AML-193 (cell line): Measurements from ENCODE around the gene CEACAM6.
A peak's percentile ranks its signal among the peaks of the same experiment; 100 is the strongest.
"Not testable (repeated sequence)": the region's sequence is repeated elsewhere in the genome, so short reads cannot be mapped to it uniquely, and the experiment has no call there.

Experiments
- DNase-seq, 2 experiments: peaks; one replicate each; lab custom pipeline; 2025; lab: John Stamatoyannopoulos, UW

CEACAM6 gene

GRCh38 chr19:41748012-41748411 is 7.3 kb upstream of the CEACAM6 start:
- no peak for DNase-seq

GRCh38 chr19:41750248-41751134 is 4.8 kb upstream of the CEACAM6 start:
- DNase-seq, result not testable (repeated sequence)

GRCh38 chr19:41753159-41753558 is 2.2 kb upstream of the CEACAM6 start:
- DNase-seq, result peak; percentile 59 to 65

- DNase-seq, result peak; percentile 36 to 48
These were observed 1.3 kb upstream of the CEACAM6 start for GRCh38 chr19:41753936-41754529.

- no peak for DNase-seq
These were observed 3.5 kb downstream of the CEACAM6 start for GRCh38 chr19:41758846-41759245.

GRCh38 chr19:41767115-41767514 is 11.8 kb downstream of the CEACAM6 start:
- DNase-seq, result no peak

GRCh38 chr19:41768105-41768504 is 12.8 kb downstream of the CEACAM6 start:
- not testable (repeated sequence) for DNase-seq

- no peak for DNase-seq
These were observed 14.3 kb downstream of the CEACAM6 start for GRCh38 chr19:41769608-41770007.

GRCh38 chr19:41771410-41771809 is 16.1 kb downstream of the CEACAM6 start:
- no peak for DNase-seq

GRCh38 chr19:41774515-41774980 is 19.2 kb downstream of the CEACAM6 start:
- no peak for DNase-seq

- no peak for DNase-seq
These were observed 21.4 kb downstream of the CEACAM6 start for GRCh38 chr19:41776700-41777099.

GRCh38 chr19:41783612-41784011 is 28.3 kb downstream of the CEACAM6 start:
- peak; percentile 7 to 33 for DNase-seq

- DNase-seq, result peak; percentile 69 to 77
These were observed 29.0 kb downstream of the CEACAM6 start for GRCh38 chr19:41784312-41784711.

- DNase-seq, result peak; percentile 88
These were observed 29.4 kb downstream of the CEACAM6 start for GRCh38 chr19:41784743-41785142.

GRCh38 chr19:41785653-41786052 is 30.3 kb downstream of the CEACAM6 start:
- DNase-seq, result peak; percentile 94 to 96

- DNase-seq, result no peak
These were observed 31.7 kb downstream of the CEACAM6 start for GRCh38 chr19:41787055-41787454.

- not testable (repeated sequence) for DNase-seq
These were observed 33.2 kb downstream of the CEACAM6 start for GRCh38 chr19:41788518-41788917.

GRCh38 chr19:41789053-41789452 is 33.7 kb downstream of the CEACAM6 start:
- DNase-seq, result not testable (repeated sequence)

- DNase-seq, result peak; percentile 50 to 69
These were observed 37.4 kb downstream of the CEACAM6 start for GRCh38 chr19:41792513-41793413.

- DNase-seq, result no peak
These were observed 38.0 kb downstream of the CEACAM6 start for GRCh38 chr19:41793414-41793727.

GRCh38 chr19:41795031-41795461 is 39.7 kb downstream of the CEACAM6 start:
- DNase-seq, result peak; percentile 51 to 61

GRCh38 chr19:41796362-41796761 is 41.0 kb downstream of the CEACAM6 start, which contains the start of gene CEACAM3:
Gene CEACAM3 (plus strand): TSS chr19:41796587. CDS start chr19:41796678, 91 bp downstream.
- no peak for DNase-seq
